Ishikawa (cell line): ENCODE results near the gene MSH4.

Experiments used
- CREB1 ChIP-seq: IDR thresholded peaks from 2 replicates; pipeline ENCODE4 v1.6.1; 2012; ENCODE audit warnings: low read depth
- NFIC ChIP-seq: IDR thresholded peaks from 2 replicates; pipeline ENCODE4 v1.6.1; 2012
- TF ChIP-seq, protein P1 (sequence below): IDR thresholded peaks from 2 replicates; pipeline ENCODE4 v1.6.1; 2012

DNA sequence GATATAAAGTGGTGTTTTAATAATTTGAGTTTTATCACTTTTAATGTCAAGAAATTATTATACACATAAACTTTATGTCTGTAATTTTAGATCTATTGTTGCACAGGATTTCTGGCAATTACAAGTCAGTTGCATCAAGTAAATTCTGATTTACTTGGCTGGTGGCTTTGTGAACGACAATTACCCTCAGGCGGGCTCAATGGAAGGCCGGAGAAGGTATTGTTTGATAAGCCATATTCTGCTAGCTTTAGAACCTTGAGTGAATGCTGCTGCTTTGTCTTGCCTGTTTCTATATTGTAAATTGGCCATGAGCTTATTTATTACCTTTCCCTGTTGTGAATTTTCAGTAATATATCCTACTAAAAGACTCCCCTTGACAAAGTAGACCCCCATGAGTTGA, 4.6 kb upstream of the MSH4 start:
- TF ChIP-seq CREB1 (no peak), NFIC (no peak)
- TF ChIP-seq, protein P1, sequence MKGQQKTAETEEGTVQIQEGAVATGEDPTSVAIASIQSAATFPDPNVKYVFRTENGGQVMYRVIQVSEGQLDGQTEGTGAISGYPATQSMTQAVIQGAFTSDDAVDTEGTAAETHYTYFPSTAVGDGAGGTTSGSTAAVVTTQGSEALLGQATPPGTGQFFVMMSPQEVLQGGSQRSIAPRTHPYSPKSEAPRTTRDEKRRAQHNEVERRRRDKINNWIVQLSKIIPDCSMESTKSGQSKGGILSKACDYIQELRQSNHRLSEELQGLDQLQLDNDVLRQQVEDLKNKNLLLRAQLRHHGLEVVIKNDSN: no peak
